GF-D8 (cell line): ENCODE measurements around the gene KLK11.
"Not testable (repeated sequence)": the region's sequence is repeated elsewhere in the genome, so short reads cannot be mapped to it uniquely, and the experiment has no call there.

Experiments used
- DNase-seq: peaks from one replicate; lab custom pipeline; 2025; lab: John Stamatoyannopoulos, UW

KLK11 gene

GRCh38 chr19:51003316-51003715 is 23.1 kb downstream of the KLK11 start:
- no peak for DNase-seq

DNA sequence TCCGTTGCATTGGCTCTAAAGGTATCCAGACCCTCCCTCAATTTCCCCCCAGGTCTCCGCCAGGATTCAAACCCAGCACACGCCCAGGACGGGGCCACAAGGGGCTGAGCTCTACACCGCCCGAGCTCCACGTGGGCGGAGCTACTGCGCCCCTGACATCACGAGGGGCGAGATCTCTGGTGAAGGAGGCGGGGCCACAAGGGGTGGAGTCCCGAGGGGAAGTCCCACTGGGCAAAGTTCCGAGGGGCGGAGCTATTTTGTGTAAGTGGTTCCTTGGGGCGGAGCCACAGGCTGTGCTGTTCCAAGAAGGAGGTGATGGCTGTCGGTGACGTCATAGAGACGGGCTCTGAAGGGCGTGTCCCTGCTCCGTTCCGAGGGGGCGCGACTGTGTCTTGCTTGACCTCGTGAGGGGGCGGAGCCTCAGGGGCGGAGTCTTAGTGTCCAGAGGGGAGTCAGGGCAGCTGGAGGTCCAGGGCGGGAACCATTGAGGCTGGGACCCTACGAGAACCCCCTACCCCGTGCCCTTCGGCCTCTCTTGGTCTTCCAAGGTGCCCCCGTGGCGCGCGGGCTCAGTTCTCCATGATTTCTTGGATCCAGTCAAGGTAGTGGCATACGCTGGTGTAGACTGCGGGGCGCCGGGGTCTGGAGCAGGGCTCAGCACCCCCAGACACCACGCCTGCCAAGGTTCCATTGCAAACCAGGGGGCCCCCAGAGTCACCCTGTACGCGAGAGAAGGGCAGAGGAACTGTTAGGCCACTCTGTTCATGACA is 23.7 kb downstream of the KLK11 start:
- no peak for DNase-seq

GRCh38 chr19:51002089-51002532 is 24.3 kb downstream of the KLK11 start:
- no peak for DNase-seq

DNA sequence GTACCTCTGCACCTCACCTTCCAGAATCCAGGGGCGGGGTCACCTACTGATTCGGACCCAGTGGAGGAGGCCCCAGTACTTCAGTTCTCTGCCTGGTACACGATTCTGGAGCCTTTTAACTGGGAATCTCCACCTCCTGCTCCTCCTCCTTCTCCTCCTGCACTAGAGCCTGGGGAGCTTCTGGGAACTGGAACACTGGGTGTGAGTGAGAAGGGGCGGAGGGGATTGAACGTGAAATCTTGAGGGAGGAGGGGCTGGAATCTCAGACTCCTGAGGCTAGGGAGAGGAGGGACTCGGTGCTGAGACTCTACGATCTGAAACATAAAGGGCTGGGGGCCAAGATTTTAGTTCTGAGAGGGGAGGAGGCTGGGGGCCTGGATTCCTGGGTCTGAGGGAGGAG is 24.9 kb downstream of the KLK11 start, which contains the start of gene KLK8:
TSS of gene KLK8 (minus strand) at position 90 of the 400 bp plus-strand sequence. CDS start 437 bp downstream, outside the sequence.
- no peak for DNase-seq

DNA sequence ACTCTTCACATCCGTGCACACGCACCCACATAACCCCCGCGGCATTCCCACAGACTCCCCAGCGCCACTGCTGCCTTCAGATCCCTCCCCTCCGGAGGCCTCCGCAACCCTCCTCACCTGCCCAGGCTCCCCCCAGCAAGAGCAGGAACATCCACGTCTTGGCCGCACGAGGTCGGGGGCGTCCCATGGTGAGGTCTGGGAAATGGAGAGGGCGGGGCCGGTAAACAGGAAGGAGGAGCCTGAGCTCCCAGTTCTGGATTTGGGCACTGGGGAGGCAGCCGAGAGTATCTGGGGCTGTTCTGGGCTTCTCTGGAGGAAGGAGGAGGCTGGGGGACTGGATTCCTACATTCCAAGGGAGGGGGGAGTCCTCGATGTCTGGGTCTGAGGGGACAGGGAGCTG is 25.4 kb downstream of the KLK11 start:
- DNase-seq: no peak

GRCh38 chr19:51000426-51000825 is 26.0 kb downstream of the KLK11 start:
- no peak for DNase-seq

GRCh38 chr19:50998686-50999085 is 27.7 kb downstream of the KLK11 start:
- DNase-seq: no peak

GRCh38 chr19:50998061-50998460 is 28.4 kb downstream of the KLK11 start:
- no peak for DNase-seq

GRCh38 chr19:50994129-50994528 is 32.3 kb downstream of the KLK11 start:
- no peak for DNase-seq

DNA sequence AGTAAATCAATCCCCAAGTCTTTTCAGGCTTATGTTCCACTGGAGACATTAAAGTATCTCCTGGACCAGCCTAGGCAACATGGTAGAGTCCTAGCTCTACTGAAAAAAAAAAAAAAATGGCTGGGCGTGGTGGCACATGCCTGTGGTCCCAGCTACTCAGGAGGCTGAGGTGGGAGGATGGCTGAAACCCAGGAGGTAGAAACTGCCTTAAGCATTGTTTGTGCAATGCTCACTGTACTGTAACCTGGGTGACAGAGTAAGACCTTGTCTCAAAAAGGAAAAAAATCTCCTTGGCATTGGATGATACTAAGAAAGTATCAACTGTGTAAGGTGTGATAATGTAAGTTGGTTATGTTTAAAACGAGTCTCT is 33.8 kb downstream of the KLK11 start:
- no peak for DNase-seq

GRCh38 chr19:50984416-50984815 is 42.0 kb downstream of the KLK11 start:
- DNase-seq: not testable (repeated sequence)

DNA sequence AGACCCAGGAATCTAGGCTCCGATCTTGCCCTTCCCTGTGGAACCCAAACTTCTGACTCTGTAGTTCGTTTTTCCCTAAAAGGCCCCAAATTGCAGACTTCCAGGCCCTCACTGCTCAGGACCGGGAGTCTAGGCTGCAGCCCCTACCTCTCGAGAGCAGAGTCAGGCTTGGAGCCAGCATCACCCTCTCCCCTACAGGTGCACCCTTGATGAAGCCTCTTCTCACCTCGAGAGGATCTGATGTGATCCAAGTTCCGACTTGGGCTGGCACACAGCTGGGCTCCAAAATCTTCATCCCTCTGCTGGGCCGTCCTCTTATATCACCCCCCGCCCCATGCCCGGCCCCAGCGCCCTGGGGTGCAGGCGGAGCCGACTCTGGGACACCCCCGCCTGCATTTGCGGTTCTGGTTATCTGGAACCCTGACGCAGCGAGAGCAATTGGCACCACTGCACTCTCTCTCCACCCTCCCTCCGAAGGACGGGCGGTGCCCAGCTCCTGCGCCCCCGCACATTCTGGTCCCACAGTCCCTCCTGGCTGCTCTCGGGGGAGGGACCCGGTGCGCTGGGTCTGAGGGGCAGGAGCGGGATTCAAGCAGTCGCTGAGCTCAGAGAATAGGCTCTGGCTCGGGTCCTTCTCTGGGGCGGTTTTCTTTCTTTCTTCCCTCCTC is 42.7 kb downstream of the KLK11 start, which contains the start of gene KLK7:
TSS of gene KLK7 (minus strand) at position 293 of the 668 bp plus-strand sequence. CDS start 1,518 bp downstream, outside the sequence.
- no peak for DNase-seq

DNA sequence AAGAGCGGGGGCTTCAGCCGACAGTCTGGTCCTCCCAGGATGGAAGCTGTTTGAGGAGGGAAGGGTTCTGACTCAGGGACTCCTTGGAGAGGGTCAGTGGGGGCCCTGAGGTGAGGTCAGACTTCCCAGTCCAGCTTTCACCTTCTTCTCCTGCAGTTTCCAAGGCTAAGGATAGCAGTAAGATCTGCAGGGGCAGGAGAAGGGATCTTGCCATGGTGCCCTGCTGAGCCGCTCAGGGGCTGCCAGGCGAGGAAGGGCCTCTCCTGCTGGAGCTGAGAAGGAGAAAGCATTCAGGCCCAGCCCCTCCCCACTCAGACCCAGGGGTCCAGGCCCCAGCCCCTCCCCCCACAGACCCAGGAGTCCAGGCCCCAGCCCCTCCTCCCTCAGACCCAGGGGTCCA is 44.2 kb downstream of the KLK11 start:
- DNase-seq: no peak

DNA sequence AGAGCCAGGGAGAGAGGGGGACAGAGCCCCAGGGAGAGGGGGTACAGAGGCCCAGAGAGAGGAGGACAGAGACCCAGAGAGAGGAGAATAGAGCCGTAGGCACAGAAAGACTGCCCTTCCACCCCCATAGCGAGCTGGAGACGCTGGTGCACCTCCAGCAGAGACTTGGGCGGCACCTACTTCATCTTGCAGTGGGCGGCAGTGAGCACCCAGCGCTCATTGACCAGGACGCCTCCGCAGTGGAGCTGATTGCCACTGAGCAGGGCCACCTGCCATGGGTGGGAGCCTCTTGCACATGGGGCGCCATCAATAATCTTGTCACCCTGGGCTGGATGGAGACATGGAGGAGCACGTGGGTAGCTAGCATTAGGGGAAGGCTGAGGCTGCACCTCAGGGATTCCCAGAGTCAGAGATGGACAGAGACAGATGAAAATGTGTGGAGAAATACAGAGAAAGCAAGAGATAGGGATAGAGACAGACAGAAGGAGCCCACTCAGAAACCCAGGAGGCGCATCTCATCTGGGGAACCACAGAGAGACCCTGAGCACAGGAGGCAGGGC is 44.7 kb downstream of the KLK11 start:
- no peak for DNase-seq

GRCh38 chr19:50980208-50980607 is 46.2 kb downstream of the KLK11 start:
- DNase-seq: no peak

DNA sequence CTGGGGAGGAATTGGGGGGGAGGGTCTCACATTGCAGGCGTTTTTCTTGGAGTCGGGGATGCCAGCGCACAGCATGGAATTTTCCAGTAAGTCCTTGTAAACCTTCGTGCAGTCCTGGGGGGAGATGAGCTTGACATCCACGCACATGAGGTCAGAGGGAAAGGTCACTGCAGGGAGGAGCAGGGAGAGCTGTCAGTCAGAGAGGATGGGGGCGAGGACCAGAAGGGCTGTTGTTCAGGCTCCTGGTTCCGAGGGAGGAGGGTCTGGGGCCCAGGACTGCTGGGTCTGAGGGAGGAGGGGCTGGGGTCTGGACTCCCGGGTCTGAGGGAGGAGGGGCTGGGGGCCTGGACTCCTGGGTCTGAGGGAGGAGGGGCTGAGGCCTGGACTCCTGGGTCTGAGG is 46.7 kb downstream of the KLK11 start:
- no peak for DNase-seq

GRCh38 chr19:50978772-50979390 is 47.5 kb downstream of the KLK11 start:
- DNase-seq: no peak

- no peak for DNase-seq
Measured at GRCh38 chr19:50977626-50978025, 48.8 kb downstream of the KLK11 start.

GRCh38 chr19:50975766-50976165 is 50.6 kb downstream of the KLK11 start:
- DNase-seq: no peak

DNA sequence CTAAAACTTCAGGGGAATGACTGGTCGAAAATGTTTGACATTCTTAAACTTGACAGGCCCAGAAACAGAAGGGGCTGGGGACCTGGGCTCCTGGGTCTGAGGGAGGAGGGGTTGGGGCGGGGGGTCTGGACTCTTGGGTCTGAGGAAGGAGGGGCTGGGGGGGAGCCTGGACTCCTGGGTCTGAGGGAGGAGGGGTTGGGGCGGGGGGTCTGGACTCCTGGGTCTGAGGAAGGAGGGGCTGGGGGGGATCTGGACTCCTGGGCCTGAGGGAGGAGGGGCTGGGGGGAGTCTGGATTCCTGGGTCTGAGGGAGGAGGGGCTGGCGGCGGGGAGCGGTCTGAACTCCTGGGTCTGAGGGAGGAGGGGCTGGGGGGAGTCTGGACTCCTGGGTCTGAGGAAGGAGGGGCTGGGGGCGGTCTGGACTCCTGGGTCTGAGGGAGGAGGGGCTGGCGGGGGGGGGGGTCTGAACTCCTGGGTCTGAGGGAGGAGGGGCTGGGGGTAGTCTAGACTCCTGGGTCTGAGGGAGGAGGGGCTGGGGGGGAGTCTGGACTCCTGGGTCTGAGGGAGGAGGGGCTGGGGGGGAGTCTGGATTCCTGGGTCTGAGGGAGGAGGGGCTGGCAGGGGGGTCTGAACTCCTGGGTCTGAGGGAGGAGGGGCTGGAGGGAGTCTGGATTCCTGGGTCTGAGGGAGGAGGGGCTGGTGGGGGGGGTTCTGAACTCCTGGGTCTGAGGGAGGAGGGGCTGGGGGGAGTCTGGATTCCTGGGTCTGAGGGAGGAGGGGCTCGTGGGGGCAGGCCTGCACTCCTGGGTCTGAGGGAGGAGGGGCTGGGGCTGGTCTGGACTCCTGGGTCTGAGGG is 51.5 kb downstream of the KLK11 start:
- no peak for DNase-seq

GRCh38 chr19:50972795-50973376 is 53.5 kb downstream of the KLK11 start:
- DNase-seq: no peak
